PFSK-1 (cell line): ENCODE results near the gene IL21.

Experiments used
- POLR2AphosphoS5 ChIP-seq: IDR thresholded peaks from 2 replicates; pipeline ENCODE4 v1.6.1; 2012; ENCODE audit warnings: low read depth, mild to moderate bottlenecking, control low read depth, low read length, moderate library complexity
- TAF1 ChIP-seq: IDR thresholded peaks from 2 replicates; pipeline ENCODE4 v1.6.1; 2012; ENCODE audit warnings: low read length, control low read depth, borderline replicate concordance; ENCODE audit not compliant: insufficient read depth
- TF ChIP-seq, protein P1 (sequence below), 2 experiments: IDR thresholded peaks; 2 replicates each; pipeline versions ENCODE4 v1.6.1 to v1.8.0; 2011 to 2012; ENCODE audit warnings: low read depth in 2 of 2, low read length in 2 of 2, control low read depth in 1 of 2, inconsistent platforms in 1 of 2, mild to moderate bottlenecking in 1 of 2, moderate library complexity in 1 of 2; ENCODE audit not compliant: insufficient read depth in 1 of 2

DNA sequence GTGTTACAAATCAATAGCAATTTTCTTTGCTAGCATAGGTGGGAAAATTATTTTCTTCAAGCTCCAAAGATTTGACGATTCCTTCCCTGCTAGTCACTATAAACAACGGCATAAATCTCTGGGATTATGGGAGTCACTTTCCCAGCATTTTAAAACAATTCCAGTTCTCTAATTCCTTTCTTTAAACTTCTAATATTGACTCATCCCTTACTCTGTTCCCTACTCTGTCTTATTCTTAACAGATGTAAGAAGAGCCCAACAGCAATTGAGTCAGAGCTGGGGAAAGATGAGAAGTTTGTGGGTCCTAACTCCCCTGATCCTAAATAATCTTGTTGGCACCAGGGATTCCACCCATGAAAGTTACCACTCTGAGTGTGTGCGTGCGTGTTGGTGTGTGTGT, 47.4 kb upstream of the IL21 start:
- TF ChIP-seq, protein P1, sequence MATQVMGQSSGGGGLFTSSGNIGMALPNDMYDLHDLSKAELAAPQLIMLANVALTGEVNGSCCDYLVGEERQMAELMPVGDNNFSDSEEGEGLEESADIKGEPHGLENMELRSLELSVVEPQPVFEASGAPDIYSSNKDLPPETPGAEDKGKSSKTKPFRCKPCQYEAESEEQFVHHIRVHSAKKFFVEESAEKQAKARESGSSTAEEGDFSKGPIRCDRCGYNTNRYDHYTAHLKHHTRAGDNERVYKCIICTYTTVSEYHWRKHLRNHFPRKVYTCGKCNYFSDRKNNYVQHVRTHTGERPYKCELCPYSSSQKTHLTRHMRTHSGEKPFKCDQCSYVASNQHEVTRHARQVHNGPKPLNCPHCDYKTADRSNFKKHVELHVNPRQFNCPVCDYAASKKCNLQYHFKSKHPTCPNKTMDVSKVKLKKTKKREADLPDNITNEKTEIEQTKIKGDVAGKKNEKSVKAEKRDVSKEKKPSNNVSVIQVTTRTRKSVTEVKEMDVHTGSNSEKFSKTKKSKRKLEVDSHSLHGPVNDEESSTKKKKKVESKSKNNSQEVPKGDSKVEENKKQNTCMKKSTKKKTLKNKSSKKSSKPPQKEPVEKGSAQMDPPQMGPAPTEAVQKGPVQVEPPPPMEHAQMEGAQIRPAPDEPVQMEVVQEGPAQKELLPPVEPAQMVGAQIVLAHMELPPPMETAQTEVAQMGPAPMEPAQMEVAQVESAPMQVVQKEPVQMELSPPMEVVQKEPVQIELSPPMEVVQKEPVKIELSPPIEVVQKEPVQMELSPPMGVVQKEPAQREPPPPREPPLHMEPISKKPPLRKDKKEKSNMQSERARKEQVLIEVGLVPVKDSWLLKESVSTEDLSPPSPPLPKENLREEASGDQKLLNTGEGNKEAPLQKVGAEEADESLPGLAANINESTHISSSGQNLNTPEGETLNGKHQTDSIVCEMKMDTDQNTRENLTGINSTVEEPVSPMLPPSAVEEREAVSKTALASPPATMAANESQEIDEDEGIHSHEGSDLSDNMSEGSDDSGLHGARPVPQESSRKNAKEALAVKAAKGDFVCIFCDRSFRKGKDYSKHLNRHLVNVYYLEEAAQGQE (IDR thresholded peaks at IDR 0.05; ENCODE audit: insufficient read depth in 1 of 2, low read depth in 2 of 2, low read length in 2 of 2): no peak
- TF ChIP-seq TAF1 (no peak), POLR2AphosphoS5 (no peak)
